K562 (cell line): ENCODE measurements around the gene APOBEC3C. TPM values are rescaled to one million over a fixed set of nuclear protein-coding genes. Genes with fewer than 3 reads are reported as not detected.
A peak's percentile ranks its signal among the peaks of the same experiment; 100 is the strongest.

Experiments used
- CAMTA2 ChIP-seq: fragments of 250-450 bp; sonication (Bioruptor Pico); conservative IDR thresholded peaks from 2 replicates; pipeline ENCODE4 v1.5.1; 2022
- DNMT1 ChIP-seq: fragments of 450-650 bp; IDR thresholded peaks from 2 replicates; pipeline ENCODE4 v1.6.1; 2016; ENCODE audit warnings: antibody characterized with exemption, mild to moderate bottlenecking
- GABPB2 ChIP-seq: fragments of 250-450 bp; sonication (Bioruptor Pico); conservative IDR thresholded peaks from 2 replicates; pipeline ENCODE4 v1.5.1; 2021; ENCODE audit warnings: mild to moderate bottlenecking
- HNRNPH1 ChIP-seq: fragments of 200-400 bp; formaldehyde crosslinking; optimal IDR thresholded peaks from 2 replicates; pipeline ENCODE3; 2017; ENCODE audit warnings: low read depth, mild to moderate bottlenecking, low read length, moderate library complexity
- JUND ChIP-seq, 2 experiments: IDR thresholded peaks; 2 replicates in 1 of 2; 3 replicates in 1 of 2; pipeline ENCODE4 v1.6.1; 2011; ENCODE audit warnings: borderline replicate concordance in 2 of 2, low read depth in 2 of 2, low read length in 2 of 2, improper control_type of control experiment in 1 of 2, missing biosample characterization in 1 of 2, missing genetic modification characterization in 1 of 2, missing genetic modification reagents in 1 of 2
- NFE2L1 ChIP-seq: fragments of 450-650 bp; IDR thresholded peaks from 2 replicates; pipeline ENCODE4 v1.6.1; 2016; ENCODE audit warnings: missing genetic modification characterization, low read depth, mild to moderate bottlenecking, missing compliant biosample characterization, moderate library complexity, borderline replicate concordance
- SMARCA5 ChIP-seq: fragments of 450-650 bp; IDR thresholded peaks from 2 replicates; pipeline ENCODE4 v1.6.1; 2016
- SRSF3 ChIP-seq: fragments of 200-400 bp; formaldehyde crosslinking; IDR thresholded peaks from 2 replicates; pipeline ENCODE4 v1.6.1; 2016; ENCODE audit warnings: mild to moderate bottlenecking, low read length, moderate library complexity; ENCODE audit not compliant: insufficient read depth
- STAT5A ChIP-seq: IDR thresholded peaks from 2 replicates; pipeline ENCODE4 v1.6.1; 2012; ENCODE audit warnings: low read length, inconsistent platforms, borderline replicate concordance
- ZNF717 ChIP-seq: fragments of 250-450 bp; sonication (Bioruptor Pico); IDR thresholded peaks from 2 replicates; pipeline ENCODE4 v1.5.0; 2021
- ZNF764 ChIP-seq: fragments of 250-450 bp; sonication (Bioruptor Pico); IDR thresholded peaks from 2 replicates; pipeline ENCODE4 v1.4.0; 2020; ENCODE audit warnings: low read depth, mild to moderate bottlenecking, moderate library complexity
- polyA plus RNA-seq, 8 experiments: library from polyadenylated mRNA; depleted of rRNA in 4 of 8; stranded (reverse) in 5 of 8; unstranded in 3 of 8; fragments of >200 nt; fragmentation: Nextera tagmentation in 2 of 8; fragmentation: Illumina TruSeq in 1 of 8; extraction: Ambion mirVana in 2 of 8; extraction: Trizol in 1 of 8; gene quantifications; 2 replicates each; pipeline versions ENCODE4 v1.2.1 to v1.2.3, GENCODE V29; 2011 to 2014; ENCODE audit warnings: inconsistent platforms in 1 of 8, missing spikeins in 1 of 8
- total RNA-seq, 7 experiments: library from RNA; depleted of rRNA in 6 of 7; stranded (reverse); fragments of >200 nt in 6 of 7; fragmentation: Illumina TruSeq in 2 of 7; extraction: Trizol in 2 of 7; gene quantifications; 2 replicates each; pipeline versions ENCODE4 v1.2.1 to v1.2.3, GENCODE V29; 2011 to 2021; ENCODE audit warnings: low replicate concordance in 1 of 7
- TF ChIP-seq, protein P1 (sequence below): sonication (generic); formaldehyde crosslinking; IDR thresholded peaks from 2 replicates; pipeline ENCODE4 v1.8.0; 2022; ENCODE audit warnings: missing genetic modification reagents, mild to moderate bottlenecking, borderline replicate concordance
- TF ChIP-seq, protein P2 (sequence below): fragments of 250-450 bp; sonication (Bioruptor Pico); IDR thresholded peaks from 2 replicates; pipeline ENCODE4 v1.5.0; 2021; ENCODE audit warnings: mild to moderate bottlenecking, borderline replicate concordance
- TF ChIP-seq, protein P3 (sequence below), 3 experiments: IDR thresholded peaks in 2 of 3; conservative IDR thresholded peaks in 1 of 3; 2 replicates each; pipeline ENCODE4 v1.5.1; 2011 to 2012; ENCODE audit warnings: low read length in 3 of 3, mild to moderate bottlenecking in 3 of 3, control low read depth in 2 of 3, improper control_type of control experiment in 1 of 3, inconsistent platforms in 1 of 3, low read depth in 1 of 3, mixed read lengths in 1 of 3, moderate library complexity in 1 of 3; ENCODE audit not compliant: insufficient read depth in 2 of 3
- TF ChIP-seq, protein P4 (sequence below): sonication (generic); formaldehyde crosslinking; IDR thresholded peaks from 2 replicates; pipeline ENCODE4 v1.8.0; 2023; ENCODE audit warnings: mild to moderate bottlenecking, missing genetic modification reagents

APOBEC3C gene
- total and polyA plus RNA-seq, 9 of the 15 experiments (the other 6 are each of a cell fraction or from before 2014, with no cell fraction given), result 12.4 to 285 (median 55.5) TPM

DNA sequence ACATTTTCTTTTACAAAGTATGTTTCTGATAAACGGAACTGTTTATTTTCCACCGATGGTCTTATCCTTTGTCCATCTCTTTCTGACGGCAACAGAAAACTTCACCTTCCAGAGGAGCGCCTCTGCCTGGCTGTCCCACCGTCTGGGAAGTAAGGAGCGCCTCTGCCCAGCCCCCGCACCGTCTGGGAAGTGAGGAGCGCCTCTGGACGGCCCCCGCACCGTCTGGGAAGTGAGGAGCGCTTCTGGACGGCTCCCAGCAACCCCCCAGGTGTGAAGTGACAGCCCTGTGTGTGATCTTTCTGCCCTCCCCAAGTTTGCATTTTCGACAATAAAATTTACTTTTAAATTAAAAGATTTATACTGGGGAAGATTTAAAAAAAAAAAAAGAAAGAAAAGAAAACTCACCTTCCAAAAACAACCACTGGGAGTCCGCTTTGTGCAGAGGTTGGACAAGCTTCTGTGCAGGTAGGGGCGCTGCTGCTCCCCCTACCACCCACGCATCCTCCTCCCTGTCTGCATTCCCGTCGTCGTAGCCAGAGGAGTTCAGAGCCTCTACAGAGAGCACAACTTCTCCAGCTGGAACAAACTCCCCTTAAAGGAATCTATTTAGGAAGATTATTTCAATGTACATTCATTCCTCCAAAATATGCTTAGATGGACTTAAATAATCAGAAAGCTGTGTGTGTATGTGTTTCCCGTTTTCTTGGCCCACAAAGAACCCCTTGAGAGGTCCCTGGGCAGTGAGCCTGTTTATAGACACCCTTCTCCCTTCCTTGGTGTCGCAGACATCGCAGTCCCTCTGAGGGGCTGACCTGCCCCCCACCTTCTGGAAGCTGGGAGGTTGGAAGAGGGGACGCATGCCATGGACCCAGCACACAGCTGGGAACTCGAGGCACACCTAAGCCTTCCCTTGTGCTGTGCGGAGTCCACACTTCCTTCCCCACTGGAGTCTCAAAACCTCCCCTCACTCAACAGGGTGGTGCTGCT lies 32.8 kb upstream of the APOBEC3C start (continued):
- TF ChIP-seq, protein P1, sequence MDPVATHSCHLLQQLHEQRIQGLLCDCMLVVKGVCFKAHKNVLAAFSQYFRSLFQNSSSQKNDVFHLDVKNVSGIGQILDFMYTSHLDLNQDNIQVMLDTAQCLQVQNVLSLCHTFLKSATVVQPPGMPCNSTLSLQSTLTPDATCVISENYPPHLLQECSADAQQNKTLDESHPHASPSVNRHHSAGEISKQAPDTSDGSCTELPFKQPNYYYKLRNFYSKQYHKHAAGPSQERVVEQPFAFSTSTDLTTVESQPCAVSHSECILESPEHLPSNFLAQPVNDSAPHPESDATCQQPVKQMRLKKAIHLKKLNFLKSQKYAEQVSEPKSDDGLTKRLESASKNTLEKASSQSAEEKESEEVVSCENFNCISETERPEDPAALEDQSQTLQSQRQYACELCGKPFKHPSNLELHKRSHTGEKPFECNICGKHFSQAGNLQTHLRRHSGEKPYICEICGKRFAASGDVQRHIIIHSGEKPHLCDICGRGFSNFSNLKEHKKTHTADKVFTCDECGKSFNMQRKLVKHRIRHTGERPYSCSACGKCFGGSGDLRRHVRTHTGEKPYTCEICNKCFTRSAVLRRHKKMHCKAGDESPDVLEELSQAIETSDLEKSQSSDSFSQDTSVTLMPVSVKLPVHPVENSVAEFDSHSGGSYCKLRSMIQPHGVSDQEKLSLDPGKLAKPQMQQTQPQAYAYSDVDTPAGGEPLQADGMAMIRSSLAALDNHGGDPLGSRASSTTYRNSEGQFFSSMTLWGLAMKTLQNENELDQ, result no peak
- TF ChIP-seq SMARCA5, result no peak
- TF ChIP-seq, protein P2, sequence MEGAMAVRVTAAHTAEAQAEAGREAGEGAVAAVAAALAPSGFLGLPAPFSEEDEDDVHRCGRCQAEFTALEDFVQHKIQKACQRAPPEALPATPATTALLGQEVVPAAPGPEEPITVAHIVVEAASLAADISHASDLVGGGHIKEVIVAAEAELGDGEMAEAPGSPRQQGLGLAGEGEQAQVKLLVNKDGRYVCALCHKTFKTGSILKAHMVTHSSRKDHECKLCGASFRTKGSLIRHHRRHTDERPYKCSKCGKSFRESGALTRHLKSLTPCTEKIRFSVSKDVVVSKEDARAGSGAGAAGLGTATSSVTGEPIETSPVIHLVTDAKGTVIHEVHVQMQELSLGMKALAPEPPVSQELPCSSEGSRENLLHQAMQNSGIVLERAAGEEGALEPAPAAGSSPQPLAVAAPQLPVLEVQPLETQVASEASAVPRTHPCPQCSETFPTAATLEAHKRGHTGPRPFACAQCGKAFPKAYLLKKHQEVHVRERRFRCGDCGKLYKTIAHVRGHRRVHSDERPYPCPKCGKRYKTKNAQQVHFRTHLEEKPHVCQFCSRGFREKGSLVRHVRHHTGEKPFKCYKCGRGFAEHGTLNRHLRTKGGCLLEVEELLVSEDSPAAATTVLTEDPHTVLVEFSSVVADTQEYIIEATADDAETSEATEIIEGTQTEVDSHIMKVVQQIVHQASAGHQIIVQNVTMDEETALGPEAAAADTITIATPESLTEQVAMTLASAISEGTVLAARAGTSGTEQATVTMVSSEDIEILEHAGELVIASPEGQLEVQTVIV, result no peak
- TF ChIP-seq HNRNPH1, result no peak
- TF ChIP-seq JUND (IDR thresholded peaks at IDR 0.05; ENCODE audit: borderline replicate concordance, low read depth, low read length), result no peak
- TF ChIP-seq JUND (tag; IDR thresholded peaks at IDR 0.05; ENCODE audit: borderline replicate concordance, low read depth, low read length), result no peak
- TF ChIP-seq CAMTA2 (CRISPR knock-in tag), result no peak
- TF ChIP-seq DNMT1, result no peak
- no peak for TF ChIP-seq NFE2L1 (tag)
- TF ChIP-seq SRSF3, result no peak
- TF ChIP-seq ZNF764, result no peak
- TF ChIP-seq STAT5A, result no peak
- no peak for TF ChIP-seq ZNF717 (CRISPR knock-in tag)
- no peak for TF ChIP-seq GABPB2 (CRISPR knock-in tag)
- TF ChIP-seq, protein P3, sequence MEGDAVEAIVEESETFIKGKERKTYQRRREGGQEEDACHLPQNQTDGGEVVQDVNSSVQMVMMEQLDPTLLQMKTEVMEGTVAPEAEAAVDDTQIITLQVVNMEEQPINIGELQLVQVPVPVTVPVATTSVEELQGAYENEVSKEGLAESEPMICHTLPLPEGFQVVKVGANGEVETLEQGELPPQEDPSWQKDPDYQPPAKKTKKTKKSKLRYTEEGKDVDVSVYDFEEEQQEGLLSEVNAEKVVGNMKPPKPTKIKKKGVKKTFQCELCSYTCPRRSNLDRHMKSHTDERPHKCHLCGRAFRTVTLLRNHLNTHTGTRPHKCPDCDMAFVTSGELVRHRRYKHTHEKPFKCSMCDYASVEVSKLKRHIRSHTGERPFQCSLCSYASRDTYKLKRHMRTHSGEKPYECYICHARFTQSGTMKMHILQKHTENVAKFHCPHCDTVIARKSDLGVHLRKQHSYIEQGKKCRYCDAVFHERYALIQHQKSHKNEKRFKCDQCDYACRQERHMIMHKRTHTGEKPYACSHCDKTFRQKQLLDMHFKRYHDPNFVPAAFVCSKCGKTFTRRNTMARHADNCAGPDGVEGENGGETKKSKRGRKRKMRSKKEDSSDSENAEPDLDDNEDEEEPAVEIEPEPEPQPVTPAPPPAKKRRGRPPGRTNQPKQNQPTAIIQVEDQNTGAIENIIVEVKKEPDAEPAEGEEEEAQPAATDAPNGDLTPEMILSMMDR (IDR thresholded peaks at IDR 0.05 in 2 of 3, conservative IDR thresholded peaks at IDR 0.05 in 1 of 3; ENCODE audit: insufficient read depth in 2 of 3, low read depth in 1 of 3, low read length in 3 of 3), result peak; percentile 49 to 98 (median 78); a peak in 5 of 6 replicates
- TF ChIP-seq, protein P4, sequence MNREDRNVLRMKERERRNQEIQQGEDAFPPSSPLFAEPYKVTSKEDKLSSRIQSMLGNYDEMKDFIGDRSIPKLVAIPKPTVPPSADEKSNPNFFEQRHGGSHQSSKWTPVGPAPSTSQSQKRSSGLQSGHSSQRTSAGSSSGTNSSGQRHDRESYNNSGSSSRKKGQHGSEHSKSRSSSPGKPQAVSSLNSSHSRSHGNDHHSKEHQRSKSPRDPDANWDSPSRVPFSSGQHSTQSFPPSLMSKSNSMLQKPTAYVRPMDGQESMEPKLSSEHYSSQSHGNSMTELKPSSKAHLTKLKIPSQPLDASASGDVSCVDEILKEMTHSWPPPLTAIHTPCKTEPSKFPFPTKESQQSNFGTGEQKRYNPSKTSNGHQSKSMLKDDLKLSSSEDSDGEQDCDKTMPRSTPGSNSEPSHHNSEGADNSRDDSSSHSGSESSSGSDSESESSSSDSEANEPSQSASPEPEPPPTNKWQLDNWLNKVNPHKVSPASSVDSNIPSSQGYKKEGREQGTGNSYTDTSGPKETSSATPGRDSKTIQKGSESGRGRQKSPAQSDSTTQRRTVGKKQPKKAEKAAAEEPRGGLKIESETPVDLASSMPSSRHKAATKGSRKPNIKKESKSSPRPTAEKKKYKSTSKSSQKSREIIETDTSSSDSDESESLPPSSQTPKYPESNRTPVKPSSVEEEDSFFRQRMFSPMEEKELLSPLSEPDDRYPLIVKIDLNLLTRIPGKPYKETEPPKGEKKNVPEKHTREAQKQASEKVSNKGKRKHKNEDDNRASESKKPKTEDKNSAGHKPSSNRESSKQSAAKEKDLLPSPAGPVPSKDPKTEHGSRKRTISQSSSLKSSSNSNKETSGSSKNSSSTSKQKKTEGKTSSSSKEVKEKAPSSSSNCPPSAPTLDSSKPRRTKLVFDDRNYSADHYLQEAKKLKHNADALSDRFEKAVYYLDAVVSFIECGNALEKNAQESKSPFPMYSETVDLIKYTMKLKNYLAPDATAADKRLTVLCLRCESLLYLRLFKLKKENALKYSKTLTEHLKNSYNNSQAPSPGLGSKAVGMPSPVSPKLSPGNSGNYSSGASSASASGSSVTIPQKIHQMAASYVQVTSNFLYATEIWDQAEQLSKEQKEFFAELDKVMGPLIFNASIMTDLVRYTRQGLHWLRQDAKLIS, result no peak
